Caco-2 (cell line): Measurements from ENCODE around the gene USP13. TPM values are rescaled to one million over a fixed set of nuclear protein-coding genes. Genes with fewer than 3 reads are reported as not detected.

Experiments
- BruUV-seq: library from RNA; stranded (reverse); fragments of 400-500 nt; replicated peaks from 2 replicates; lab custom pipeline; 2021; lab: Mats Ljungman, UMichigan
- CTCF ChIA-PET: fragments of 300-600 bp; sonication (Branson Sonifier 250); formaldehyde crosslinking; loops from one replicate; lab custom pipeline; 2022; ENCODE audit warnings: antibody characterized with exemption; lab: Charles Lee
- POLR2A ChIA-PET: fragments of 300-600 bp; sonication (Branson Sonifier 250); formaldehyde crosslinking; loops from one replicate; lab custom pipeline; 2022; ENCODE audit warnings: antibody characterized with exemption; lab: Charles Lee
- DNase-seq, 2 experiments: peaks; one replicate each; pipeline versions ENCODE4 v3.0.0 to v3.0.0-alpha.2; 2020 to 2022
- H3K27me3 ChIP-seq: replicated peaks from 2 replicates; pipeline ENCODE4 v1.6.0; 2011; ENCODE audit warnings: low read length; ENCODE audit not compliant: control insufficient read depth, insufficient read depth
- H3K36me3 ChIP-seq: 2 replicates; pipeline ENCODE4 v1.5.1; 2011; ENCODE audit warnings: low read length; ENCODE audit not compliant: control insufficient read depth, insufficient read depth
- H3K4me1 ChIP-seq: fragments of 250-450 bp; sonication (Bioruptor Pico); 2 replicates; pipeline ENCODE4 v1.5.1; 2020; ENCODE audit warnings: mild to moderate bottlenecking
- H3K4me3 ChIP-seq: 2 replicates; pipeline ENCODE4 v1.5.1; 2011; ENCODE audit warnings: low read depth, mild to moderate bottlenecking, control low read depth, low read length
- H3K9me3 ChIP-seq: fragments of 250-450 bp; sonication (Bioruptor Pico); 2 replicates; pipeline ENCODE4 v1.5.1; 2020; ENCODE audit warnings: mild to moderate bottlenecking, moderate library complexity
- H3K27ac Mint-ChIP-seq: one replicate; pipeline ENCODE4 v1.8.0; 2022; ENCODE audit warnings: mixed read lengths; ENCODE audit not compliant: unreplicated experiment
- H3K27me3 Mint-ChIP-seq: one replicate; pipeline ENCODE4 v1.8.0; 2022; ENCODE audit warnings: mixed read lengths; ENCODE audit not compliant: insufficient read depth, unreplicated experiment
- H3K36me3 Mint-ChIP-seq: one replicate; pipeline ENCODE4 v1.8.0; 2022; ENCODE audit warnings: mild to moderate bottlenecking, mixed read lengths; ENCODE audit not compliant: insufficient read depth, unreplicated experiment
- H3K4me1 Mint-ChIP-seq: one replicate; pipeline ENCODE4 v1.8.0; 2022; ENCODE audit warnings: low read depth, mixed read lengths; ENCODE audit not compliant: unreplicated experiment
- H3K4me3 Mint-ChIP-seq: one replicate; pipeline ENCODE4 v1.8.0; 2022; ENCODE audit warnings: mild to moderate bottlenecking, moderate library complexity, mixed read lengths; ENCODE audit not compliant: unreplicated experiment
- H3K9me3 Mint-ChIP-seq: one replicate; pipeline ENCODE4 v1.8.0; 2022; ENCODE audit warnings: mixed read lengths; ENCODE audit not compliant: unreplicated experiment
- intact Hi-C: fragments of 100-400 bp; cut with micrococcal nuclease; formaldehyde crosslinking; loops from one replicate; pipeline ENCODE4 v1.10.0; 2022; ENCODE audit not compliant: unreplicated experiment
- total RNA-seq: library from RNA; stranded (reverse); gene quantifications from 2 replicates; pipeline ENCODE4 v1.2.3, GENCODE V29; 2022
- TF ChIP-seq, protein P1 (sequence below), 2 experiments: fragments of 200-600 bp in 1 of 2; IDR thresholded peaks; 1 replicate in 1 of 2; 2 replicates in 1 of 2; pipeline versions ENCODE4 v1.5.1 to v1.8.0; 2011 to 2022; ENCODE audit warnings: antibody characterized with exemption in 1 of 2, control low read depth in 1 of 2, inconsistent platforms in 1 of 2, low read depth in 1 of 2, low read length in 1 of 2, mild to moderate bottlenecking in 1 of 2, moderate library complexity in 1 of 2; ENCODE audit not compliant: insufficient read depth in 1 of 2, severe bottlenecking in 1 of 2, unreplicated experiment in 1 of 2

USP13 gene
- total RNA-seq, 1 experiment from 2014 or later: 16.2 TPM

DNA sequence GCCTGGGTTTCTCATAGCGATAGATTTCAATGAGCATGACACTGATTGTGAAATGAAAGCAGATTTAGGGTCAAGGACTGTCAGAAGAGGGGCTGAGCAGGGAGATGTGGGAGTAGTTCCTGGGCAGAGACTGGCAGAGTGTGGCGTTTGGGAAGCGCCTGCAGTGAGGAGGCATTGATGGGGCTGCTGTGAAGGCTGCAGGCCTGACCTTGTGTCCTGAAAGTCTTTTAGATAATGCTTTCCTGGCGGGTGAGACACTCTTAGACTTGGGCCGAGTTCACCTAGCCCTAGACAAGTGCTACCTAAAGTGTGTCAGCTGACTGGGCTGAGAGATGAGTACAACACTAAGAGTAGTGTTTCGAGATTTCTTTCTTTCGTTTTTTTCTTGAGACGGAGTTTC lies 20.7 kb downstream of the USP13 start:
- TF ChIP-seq, protein P1, sequence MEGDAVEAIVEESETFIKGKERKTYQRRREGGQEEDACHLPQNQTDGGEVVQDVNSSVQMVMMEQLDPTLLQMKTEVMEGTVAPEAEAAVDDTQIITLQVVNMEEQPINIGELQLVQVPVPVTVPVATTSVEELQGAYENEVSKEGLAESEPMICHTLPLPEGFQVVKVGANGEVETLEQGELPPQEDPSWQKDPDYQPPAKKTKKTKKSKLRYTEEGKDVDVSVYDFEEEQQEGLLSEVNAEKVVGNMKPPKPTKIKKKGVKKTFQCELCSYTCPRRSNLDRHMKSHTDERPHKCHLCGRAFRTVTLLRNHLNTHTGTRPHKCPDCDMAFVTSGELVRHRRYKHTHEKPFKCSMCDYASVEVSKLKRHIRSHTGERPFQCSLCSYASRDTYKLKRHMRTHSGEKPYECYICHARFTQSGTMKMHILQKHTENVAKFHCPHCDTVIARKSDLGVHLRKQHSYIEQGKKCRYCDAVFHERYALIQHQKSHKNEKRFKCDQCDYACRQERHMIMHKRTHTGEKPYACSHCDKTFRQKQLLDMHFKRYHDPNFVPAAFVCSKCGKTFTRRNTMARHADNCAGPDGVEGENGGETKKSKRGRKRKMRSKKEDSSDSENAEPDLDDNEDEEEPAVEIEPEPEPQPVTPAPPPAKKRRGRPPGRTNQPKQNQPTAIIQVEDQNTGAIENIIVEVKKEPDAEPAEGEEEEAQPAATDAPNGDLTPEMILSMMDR (IDR thresholded peaks at IDR 0.05; ENCODE audit: insufficient read depth in 1 of 2, low read depth in 1 of 2, low read length in 1 of 2, severe bottlenecking in 1 of 2, unreplicated experiment in 1 of 2): no peak
- no peak for DNase-seq
- intact Hi-C loops: no loop called here
- no TSS peak for BruUV-seq
- Histone ChIP-seq H3K4me1 (peaks cover 10% of the 10 kb centered on the region; the same call in 1 of the 2 replicates), H3K36me3 (no peaks in the 10 kb centered on the region), H3K9me3 (no peaks in the 10 kb centered on the region), H3K4me3 (no peak overlapping the region), H3K27me3 (no peaks in the 10 kb centered on the region)
- ChIA-PET POLR2A (no interaction called here), CTCF (no interaction called here)
- Mint-ChIP-seq H3K27ac (no peak overlapping the region), H3K36me3 (no peaks in the 10 kb centered on the region), H3K9me3 (no peaks in the 10 kb centered on the region), H3K4me3 (no peak overlapping the region), H3K27me3 (no peaks in the 10 kb centered on the region), H3K4me1 (peaks cover 19% of the 10 kb centered on the region)

DNA sequence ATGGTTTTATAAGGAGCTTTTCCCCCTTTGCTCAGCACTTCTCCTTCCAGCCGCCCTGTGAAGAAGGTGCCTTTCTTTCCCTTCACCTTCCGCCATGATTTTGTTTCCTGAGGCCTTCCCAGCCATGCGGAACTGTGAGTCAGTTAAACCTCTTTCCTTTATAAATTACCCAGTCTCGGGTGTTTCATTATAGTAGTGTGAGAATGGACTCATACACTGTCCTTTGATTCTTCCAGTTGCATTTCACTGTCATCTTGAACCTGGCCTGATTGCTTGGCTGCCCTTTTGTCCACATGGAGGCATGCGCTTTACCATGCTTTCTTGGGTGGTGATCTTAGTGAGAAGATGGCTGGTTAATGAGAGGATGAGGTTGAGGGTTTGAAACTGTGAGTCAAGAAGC lies 23.2 kb downstream of the USP13 start:
- no TSS peak for BruUV-seq
- H3K36me3 Mint-ChIP-seq: no peaks in the 10 kb centered on the region
- ChIA-PET POLR2A (no interaction called here), CTCF (no interaction called here)
- intact Hi-C loops: no loop called here
- peaks cover 25% of the 10 kb centered on the region for H3K4me1 Mint-ChIP-seq
- no peak for DNase-seq
- H3K9me3 ChIP-seq: no peaks in the 10 kb centered on the region
- TF ChIP-seq, protein P1 (IDR thresholded peaks at IDR 0.05; ENCODE audit: insufficient read depth in 1 of 2, low read depth in 1 of 2, low read length in 1 of 2, severe bottlenecking in 1 of 2, unreplicated experiment in 1 of 2): no peak
- peaks cover 23% of the 10 kb centered on the region for H3K4me1 ChIP-seq
- H3K9me3 Mint-ChIP-seq: no peaks in the 10 kb centered on the region
- H3K4me3 ChIP-seq: no peak overlapping the region
- no peaks in the 10 kb centered on the region for H3K27me3 Mint-ChIP-seq
- H3K4me3 Mint-ChIP-seq: no peak overlapping the region
- no peaks in the 10 kb centered on the region for H3K36me3 ChIP-seq
- no peak overlapping the region for H3K27ac Mint-ChIP-seq
- H3K27me3 ChIP-seq: no peaks in the 10 kb centered on the region

DNA sequence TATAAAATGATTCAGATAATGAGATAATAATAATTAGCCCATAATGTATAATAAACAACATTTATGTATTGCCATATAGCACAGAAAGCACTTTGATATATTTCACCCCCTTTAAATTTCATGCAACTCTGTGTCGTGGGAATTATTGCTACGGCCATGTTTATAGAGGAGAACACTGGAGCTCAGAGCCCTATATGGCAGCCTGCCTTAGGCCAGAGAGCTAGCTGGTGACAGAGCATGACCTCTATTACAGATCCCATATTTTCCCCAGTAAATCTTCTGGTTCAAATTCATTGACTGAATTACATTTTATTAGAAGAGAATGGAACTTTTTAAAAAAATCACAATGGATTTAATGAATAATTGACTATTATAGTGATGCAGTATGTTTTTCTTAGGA lies 25.0 kb downstream of the USP13 start:
- no peaks in the 10 kb centered on the region for H3K9me3 Mint-ChIP-seq
- intact Hi-C loops: no loop called here
- H3K27me3 Mint-ChIP-seq: no peaks in the 10 kb centered on the region
- no peak overlapping the region for H3K4me3 Mint-ChIP-seq
- Histone ChIP-seq H3K36me3 (no peaks in the 10 kb centered on the region), H3K4me3 (no peak overlapping the region), H3K4me1 (peaks cover 26% of the 10 kb centered on the region), H3K27me3 (no peaks in the 10 kb centered on the region), H3K9me3 (no peaks in the 10 kb centered on the region)
- no peak for DNase-seq
- no peaks in the 10 kb centered on the region for H3K36me3 Mint-ChIP-seq
- POLR2A ChIA-PET: interaction anchor here (0.5 kb wide), 1 partner anchor 25 kb away, joined by 4 read pairs; the partner anchor contains the start of gene USP13
- peaks cover 35% of the 10 kb centered on the region for H3K4me1 Mint-ChIP-seq
- no TSS peak for BruUV-seq
- TF ChIP-seq, protein P1 (IDR thresholded peaks at IDR 0.05; ENCODE audit: insufficient read depth in 1 of 2, low read depth in 1 of 2, low read length in 1 of 2, severe bottlenecking in 1 of 2, unreplicated experiment in 1 of 2): no peak
- no peak overlapping the region for H3K27ac Mint-ChIP-seq
- CTCF ChIA-PET: no interaction called here
